GM19463 (cell line): Measurements from ENCODE around the gene GUCY1B1.

Experiments
- ATAC-seq: cut with Tn5 transposase; IDR thresholded peaks from one replicate; pipeline ENCODE4 v1.9.1; 2021; ENCODE audit warnings: mild to moderate bottlenecking, moderate library complexity; ENCODE audit not compliant: unreplicated experiment

Gene GUCY1B1

GRCh38 chr4:155758481-155759371 lies at the start of gene GUCY1B1:
Gene GUCY1B1, plus strand, starts transcription at chr4:155759021. Its CDS starts 120 bp downstream, at chr4:155759141.
- ATAC-seq: peak; percentile 91

DNA sequence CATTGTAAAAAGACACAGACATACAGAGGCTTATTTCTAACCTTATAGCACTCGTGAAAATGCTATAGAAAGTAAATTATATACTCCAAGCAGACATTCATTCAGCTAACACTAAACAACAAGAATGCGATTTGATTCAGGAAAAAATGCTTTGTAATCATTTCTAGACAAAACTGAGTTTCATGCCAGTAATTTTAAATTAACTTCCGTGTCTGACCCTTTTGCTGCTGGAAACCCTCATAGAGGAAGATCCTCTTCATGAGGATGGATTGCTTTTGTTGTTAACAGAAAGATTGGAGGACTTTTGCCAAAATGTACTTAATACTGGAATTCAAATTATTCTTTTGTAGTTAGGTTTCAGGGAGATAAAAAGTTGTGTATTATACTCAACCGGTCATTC lies 48.9 kb upstream of the GUCY1B1 start:
- no peak for ATAC-seq

DNA sequence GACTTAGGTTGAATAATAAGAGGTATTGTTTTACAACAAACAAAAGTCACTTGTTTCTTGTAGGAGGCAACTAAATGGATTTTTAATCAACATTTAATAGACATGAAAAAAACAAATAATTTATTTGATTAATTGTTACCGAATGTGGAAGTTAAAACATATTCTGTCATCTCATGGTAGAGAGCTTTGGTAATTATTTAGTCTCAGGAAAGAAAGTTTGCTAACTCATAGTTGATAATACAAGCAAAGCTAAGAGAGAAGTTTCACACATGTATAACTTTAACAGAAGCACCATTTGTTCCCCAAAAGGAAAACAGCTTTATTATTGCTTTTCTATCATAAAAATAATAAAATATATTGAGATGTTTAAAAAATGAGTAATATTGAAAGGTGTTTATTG lies 47.3 kb upstream of the GUCY1B1 start:
- ATAC-seq: no peak

DNA sequence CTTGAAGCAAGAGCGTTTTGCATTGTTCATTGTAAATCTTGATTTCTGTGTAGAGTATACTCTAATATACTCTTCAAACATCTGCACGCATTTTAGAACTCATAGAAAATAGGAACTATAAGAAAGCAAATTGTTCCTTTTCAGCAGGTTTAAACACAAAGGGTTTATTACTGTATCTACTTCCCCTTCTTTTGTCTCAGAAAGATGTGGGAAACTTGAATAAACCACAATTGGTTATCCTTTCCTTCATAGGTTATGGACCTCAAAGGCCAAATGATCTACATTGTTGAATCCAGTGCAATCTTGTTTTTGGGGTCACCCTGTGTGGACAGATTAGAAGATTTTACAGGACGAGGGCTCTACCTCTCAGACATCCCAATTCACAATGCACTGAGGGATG lies 46.0 kb upstream of the GUCY1B1 start:
- no peak for ATAC-seq

DNA sequence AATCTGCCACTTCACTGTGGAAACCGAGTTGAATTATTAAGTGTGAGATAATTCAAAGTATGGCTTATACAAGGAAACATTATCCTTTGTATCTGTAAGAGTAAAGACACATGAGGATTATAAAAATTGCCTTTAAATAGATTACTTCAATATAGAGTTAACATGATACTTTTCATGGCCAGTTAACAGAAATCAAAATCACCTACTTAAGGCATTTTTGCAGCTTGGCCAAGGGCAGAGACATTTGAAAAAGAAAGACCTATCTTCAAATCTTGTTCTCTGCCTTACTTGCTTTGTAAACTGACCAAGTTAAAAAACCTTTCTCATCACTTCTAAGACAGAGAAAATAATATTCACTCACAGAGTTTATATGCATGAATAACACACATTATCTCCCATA lies 44.9 kb upstream of the GUCY1B1 start:
- no peak for ATAC-seq

GRCh38 chr4:155722336-155722735 lies 36.5 kb upstream of the GUCY1B1 start:
- ATAC-seq: no peak

GRCh38 chr4:155722816-155723499 lies 35.9 kb upstream of the GUCY1B1 start:
- no peak for ATAC-seq

- no peak for ATAC-seq
These were observed 34.1 kb upstream of the GUCY1B1 start for GRCh38 chr4:155724731-155725130.

DNA sequence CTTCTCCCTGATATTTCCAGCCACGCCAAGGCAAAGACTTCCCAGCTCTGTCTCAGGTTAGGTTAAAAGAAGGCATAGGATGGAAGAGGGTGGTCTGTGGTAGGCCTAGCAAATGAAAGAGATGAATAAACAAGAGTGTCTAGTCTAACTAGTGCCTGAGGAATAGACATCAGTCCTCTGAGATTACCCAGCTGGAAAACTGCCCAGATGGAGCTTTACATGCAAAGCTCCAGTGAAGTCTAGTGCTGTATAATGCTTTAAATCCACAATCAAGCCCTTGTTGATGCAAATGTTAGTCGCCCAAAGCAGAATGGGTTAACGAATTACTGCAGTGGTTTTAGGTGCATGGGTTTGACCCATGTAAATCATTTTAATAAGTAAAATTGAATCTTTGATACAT lies 24.8 kb upstream of the GUCY1B1 start:
- ATAC-seq: no peak

DNA sequence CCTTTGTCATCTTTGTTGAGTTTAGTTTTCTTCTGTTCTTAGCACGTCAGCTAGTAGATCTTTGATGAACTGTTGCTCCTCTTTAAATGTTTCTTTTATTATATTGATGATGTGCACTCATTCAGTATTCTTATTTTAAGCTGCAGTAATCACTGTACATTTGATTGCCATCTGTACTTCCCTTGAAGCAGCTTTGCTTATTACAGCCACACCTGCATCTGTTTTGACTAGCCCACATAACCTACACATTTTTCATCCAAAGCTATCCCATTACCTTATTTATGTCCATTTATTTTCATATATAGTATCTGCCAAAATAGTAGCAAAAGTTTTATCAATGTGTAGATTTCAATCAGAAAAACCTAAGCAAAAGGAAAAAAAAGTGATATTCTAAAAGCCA lies 23.9 kb upstream of the GUCY1B1 start:
- ATAC-seq: no peak

- ATAC-seq: no peak
These were observed 23.3 kb upstream of the GUCY1B1 start for GRCh38 chr4:155735496-155735895.

- ATAC-seq: no peak
These were observed 20.3 kb upstream of the GUCY1B1 start for GRCh38 chr4:155738548-155738947.

DNA sequence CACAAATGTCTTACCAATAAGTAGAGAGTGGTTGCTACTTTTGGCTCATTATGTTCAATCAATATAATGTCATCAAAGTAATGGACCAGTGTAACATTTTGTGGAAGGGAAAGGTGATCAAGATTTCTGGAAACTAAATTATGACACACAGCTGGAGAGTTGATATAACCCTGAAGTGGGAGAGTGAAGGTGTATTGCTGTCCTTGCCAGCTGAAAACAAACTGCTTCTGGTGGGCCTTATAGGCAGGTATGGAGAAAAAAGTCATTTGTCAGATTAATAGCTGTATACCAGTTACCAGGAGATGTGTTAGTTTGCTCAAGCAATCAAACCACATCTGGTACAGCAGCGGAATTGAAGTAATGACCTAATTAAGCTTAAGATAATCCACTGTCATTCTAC lies 17.3 kb upstream of the GUCY1B1 start:
- no peak for ATAC-seq

- no peak for ATAC-seq
These were observed 16.4 kb upstream of the GUCY1B1 start for GRCh38 chr4:155742310-155743015.

DNA sequence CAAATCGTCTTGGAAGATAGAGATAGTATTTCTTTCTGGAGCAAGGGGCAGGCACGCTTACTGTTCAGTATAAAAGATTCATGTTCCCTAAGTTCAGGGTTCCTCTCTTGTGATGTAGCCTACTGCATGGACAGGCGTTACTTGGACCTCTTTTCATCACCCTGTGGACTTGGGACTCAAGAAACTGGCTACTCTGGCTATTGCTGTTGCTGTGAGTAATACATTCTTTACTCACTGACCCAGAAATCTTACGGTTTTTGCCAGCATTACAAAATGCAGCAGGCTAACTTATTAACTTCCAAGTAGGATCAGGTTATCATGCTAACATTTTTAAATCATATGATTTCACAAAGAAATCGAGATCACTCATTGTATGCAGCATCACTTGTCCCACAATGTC lies 12.8 kb upstream of the GUCY1B1 start:
- no peak for ATAC-seq

DNA sequence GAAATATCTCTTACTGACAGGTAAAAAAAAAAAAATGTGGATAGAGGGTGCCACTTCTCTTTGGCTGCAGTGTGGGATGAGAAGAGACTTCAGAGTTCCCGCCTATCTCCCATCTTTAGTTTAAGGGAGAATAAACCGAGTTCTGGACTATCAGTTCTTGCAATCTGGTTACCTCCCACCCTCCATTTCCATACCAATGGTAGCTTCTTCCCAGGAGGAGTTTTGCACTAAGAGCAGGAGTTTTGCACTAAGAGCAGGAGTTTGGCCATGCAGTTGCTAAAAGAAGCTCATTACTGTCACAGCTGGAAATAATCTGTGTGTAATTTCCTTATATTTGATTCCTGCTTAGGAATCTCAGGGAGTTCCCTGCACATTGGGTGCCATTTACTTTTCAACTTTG lies 10.8 kb upstream of the GUCY1B1 start:
- ATAC-seq: no peak

DNA sequence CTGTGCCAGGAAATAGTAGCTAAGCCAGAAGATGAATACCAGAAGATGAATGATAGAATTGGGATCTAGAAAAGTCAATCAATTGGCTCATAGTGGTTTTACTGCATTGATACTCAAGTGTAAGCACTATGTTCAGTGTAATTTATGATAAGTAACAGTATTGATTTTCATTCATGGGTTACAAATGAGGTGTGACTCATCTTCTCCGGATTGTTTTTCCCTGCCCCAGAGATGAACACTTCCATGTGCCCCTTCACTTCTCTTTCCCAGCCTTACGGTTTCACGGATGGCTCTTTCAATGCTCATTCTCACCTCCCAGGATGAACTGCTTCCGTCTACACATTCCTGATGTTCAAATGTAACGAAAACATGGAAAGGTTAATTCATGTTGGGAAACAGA lies 9.8 kb upstream of the GUCY1B1 start:
- ATAC-seq: no peak

- ATAC-seq: no peak
These were observed 7.3 kb upstream of the GUCY1B1 start for GRCh38 chr4:155751569-155751968.

DNA sequence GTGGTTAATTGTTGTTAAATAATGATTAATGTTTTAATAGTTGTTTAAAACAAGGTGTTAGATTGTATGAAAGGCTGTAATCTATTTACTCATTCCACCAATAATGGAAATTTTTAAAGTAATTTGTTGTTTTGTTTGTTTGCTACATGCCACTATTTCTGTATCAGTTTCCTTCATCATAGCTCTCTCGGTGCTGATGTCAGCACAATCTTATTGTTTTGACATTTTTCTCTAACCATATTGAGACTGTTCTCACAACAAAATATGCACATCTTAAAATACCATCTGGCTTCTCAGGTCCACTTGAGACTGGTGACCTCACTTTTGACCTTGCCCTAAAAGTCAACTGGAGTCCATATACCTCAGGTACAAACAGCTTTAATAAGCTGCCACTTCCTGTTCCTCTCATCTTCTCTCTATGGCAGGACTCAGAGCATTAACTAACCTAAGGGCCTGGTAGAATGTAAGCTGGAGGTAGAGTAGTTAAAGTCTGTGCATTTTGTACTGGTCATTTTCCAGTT lies 1.0 kb upstream of the GUCY1B1 start:
- ATAC-seq: no peak

DNA sequence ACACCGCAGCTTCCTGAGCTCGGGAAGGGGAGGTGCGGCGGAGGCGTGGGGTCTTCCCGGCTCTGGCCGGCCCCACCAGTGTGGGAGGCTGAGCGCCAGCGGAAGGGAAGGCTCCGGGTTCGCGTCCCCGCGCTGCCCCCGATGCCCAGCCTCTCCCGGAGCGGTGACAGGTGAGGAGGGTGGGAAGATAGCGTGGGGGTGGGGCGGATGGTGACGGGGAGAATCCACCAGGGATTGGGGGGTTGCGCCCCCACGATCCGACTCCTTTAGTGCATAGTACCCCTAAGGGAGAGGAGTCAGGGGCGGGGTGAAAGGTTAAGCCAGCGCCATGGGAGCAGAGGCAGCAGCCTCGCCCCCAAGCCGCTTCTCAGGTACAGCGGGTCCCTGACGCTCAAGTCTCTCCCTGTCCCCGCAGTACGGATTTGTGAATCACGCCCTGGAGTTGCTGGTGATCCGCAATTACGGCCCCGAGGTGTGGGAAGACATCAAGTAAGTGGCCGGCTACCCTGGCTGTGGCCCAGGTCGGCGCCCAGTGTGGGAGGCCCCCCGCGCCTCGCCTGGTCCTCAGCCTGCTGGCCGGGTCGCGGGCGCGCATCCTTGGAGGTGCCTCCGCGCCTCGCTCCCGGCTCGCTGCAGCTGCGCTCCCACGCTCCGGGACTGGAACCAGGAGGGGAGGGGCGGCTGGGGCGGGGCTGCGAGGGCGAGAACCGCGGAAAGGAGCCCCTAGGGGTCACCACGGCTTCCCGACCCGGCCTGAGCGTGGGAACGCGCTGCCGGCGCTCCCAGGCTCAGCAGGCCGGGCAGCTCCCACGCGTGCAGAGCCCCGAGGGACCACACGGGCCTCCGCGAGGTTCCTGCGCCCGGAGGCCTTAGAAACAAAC lies 791 bp downstream of the GUCY1B1 start:
- peak; percentile 29 for ATAC-seq
